Inflammatory macrophage treated with lipopolysaccharide for 1 hour (primary cell): ENCODE measurements around the gene PALLD.

Source experiments
- DNase-seq, 2 donors: peaks; one replicate each; pipeline ENCODE4 v3.0.0-alpha.2; 2020 to 2022

Gene PALLD

DNA sequence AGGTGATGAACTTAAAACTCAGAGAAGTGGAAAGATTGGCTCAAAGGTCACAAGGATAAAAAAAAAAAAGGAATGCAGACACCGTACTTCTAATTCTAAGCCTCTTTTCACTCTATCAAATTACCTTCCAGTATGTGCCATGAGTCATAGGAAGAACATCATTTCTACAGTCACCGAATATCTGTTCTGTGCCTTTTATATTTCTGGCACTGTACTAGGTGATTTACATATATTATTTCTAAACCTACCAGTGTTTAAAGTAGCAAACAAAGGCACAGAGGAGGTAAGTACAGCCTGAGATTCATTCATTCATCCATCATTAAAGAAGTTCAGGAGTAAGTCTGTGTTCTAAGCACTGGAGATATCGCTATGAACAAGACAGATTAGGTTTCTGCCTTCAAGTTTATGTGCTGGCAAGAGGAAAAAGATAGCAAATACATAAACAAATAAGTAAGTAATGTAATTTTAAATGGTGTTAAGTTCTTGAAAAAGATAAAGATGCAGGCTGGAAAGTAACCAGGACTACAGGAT is 65.3 kb downstream of the PALLD start:
- DNase-seq, result no peak

- no peak for DNase-seq
These were observed 67.2 kb downstream of the PALLD start for GRCh38 chr4:168564023-168564422.

DNA sequence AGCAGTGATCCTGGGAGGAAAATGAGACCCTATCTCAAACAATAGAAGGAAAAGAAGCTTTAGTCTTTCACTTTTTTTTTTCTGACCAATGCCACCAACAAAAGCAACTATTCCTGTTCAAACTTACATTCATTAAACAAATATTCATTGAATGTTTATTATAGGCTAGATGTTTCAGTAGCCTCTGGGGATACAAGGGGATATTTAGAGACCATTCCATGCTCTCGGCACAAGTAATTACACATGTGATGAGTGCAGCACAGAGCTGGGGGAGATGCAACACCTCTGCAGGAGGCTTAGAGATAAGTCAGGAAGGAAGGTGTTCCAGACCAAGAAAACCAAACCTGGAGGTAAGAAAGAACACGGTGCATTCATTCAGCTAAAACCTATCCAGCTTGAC is 68.3 kb downstream of the PALLD start:
- DNase-seq, result no peak

DNA sequence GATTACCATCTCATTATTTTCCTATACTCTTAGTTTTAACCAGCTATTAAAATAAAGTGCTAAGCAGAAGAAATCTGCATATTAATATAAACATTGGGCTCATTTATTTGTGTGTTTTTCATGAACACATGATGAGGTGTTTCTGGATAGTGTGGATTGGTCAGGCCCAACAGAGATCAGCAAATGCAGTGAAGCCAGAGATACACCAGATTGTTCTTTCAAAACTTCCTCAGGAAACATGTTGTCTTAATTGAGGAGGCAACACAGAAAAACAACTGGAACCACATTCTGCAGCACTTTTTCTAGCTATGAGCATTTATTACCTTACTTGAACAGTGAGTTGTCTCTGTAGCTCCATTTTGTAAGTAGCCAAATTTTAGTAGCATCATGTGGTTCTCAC is 69.9 kb downstream of the PALLD start:
- DNase-seq, result no peak

- no peak for DNase-seq
These were observed 72.4 kb downstream of the PALLD start for GRCh38 chr4:168569066-168569930.

DNA sequence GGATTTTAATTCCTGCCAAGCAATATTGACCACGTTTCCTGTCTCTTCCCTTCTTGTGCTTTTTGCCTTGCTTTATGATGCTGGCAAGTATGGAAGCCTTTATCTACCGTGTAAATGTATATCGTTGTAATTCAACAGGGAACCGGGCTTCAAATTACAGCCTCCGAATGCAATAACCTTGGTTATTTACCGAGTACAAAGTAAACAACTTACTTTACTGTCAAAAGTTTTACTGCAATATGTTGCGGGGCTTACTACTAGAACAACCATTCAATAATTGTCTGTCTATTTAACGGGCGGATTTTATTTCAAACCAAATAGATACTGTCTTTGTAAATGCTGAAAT is 73.1 kb downstream of the PALLD start:
- DNase-seq, result no peak

- no peak for DNase-seq
These were observed 73.6 kb downstream of the PALLD start for GRCh38 chr4:168570466-168570865.

GRCh38 chr4:168572002-168572401 is 75.2 kb downstream of the PALLD start:
- DNase-seq, result no peak

- DNase-seq, result no peak
These were observed 77.0 kb downstream of the PALLD start for GRCh38 chr4:168573870-168574269.

GRCh38 chr4:168574581-168575295 is 77.9 kb downstream of the PALLD start:
- DNase-seq, result no peak

- DNase-seq, result no peak
These were observed 78.6 kb downstream of the PALLD start for GRCh38 chr4:168575473-168575872.

GRCh38 chr4:168577624-168578023 is 80.8 kb downstream of the PALLD start:
- peak; percentile 43 to 61 for DNase-seq

- no peak for DNase-seq
These were observed 83.4 kb downstream of the PALLD start for GRCh38 chr4:168580228-168580627.

GRCh38 chr4:168584321-168584771 is 87.5 kb downstream of the PALLD start:
- DNase-seq, result no peak

DNA sequence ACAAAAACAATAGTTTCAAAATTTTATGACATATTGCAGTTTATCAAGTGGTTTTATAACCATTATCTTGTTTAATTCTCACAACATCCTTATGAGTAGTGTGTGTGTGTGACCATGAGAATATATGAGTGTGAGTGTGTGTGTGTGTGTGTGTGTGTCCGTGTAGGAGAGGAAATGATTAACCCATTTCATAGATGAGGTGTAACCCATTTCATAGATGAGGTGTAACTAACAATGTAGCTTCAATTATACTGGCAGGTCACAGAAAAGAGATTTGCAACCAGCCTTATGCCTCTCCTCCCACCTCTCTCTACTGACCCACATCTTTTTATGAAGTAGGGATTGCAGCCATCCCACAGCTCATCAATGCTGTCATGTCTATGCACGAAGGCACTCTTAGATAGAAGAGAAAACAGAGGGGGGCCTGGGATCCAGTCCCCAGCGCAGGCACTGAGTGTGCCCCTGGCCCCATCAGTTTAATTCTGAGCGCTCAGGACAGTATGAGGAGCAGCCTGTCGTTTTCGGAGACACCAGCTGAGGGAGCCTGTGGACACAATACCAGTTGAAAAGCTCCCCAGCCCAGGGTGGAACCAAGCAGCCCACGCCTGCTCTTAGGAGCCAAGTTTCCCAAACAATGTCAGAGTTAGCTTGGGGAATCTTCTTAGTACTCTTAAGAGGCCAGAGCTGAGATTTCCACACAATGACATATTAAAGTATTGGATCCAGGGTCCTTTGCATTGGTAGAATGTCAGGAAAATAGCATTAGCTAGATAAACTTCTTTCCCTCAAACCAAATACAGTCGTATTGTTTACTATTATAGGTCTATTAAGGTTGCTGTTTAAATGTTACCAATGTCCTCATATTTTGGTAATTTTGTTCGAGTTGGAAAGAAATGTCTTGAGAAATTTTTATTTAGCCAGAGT is 88.6 kb downstream of the PALLD start:
- peak; percentile 62 to 86 for DNase-seq

GRCh38 chr4:168586926-168587325 is 90.1 kb downstream of the PALLD start:
- no peak for DNase-seq

GRCh38 chr4:168587411-168588125 is 90.7 kb downstream of the PALLD start:
- peak; percentile 7 to 13 for DNase-seq

DNA sequence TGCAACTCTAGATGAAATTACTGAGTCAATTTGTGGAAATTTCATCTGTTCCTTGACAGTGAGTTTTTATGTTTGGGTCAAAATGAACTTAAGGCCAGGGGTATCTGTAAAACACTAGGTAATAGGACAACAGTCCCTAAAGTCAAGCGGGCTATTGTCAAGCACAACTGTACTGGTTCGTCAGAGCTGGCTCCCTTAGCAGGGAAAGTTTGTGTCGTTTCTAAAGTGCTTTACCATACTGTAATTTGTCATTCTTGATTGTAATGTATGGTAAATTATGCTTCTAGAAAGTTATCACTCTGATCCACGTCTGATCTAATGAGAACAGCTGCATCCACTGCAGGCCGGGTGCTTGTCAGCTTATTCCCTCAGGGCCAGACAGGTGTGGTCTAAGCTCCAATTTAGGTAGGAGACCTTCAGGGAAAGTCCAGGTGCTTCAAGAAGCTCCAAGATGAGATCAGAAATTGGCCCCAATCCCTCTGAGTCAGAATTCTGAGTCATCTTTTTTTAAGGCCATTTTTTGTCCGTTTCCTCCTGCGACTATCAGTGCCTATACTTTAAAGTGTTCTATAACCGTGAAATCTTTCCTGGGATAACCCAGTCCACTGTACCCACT is 92.2 kb downstream of the PALLD start:
- DNase-seq, result no peak

GRCh38 chr4:168592676-168593075 is 95.8 kb downstream of the PALLD start:
- DNase-seq, result no peak

GRCh38 chr4:168593399-168593798 is 96.5 kb downstream of the PALLD start:
- DNase-seq, result no peak

DNA sequence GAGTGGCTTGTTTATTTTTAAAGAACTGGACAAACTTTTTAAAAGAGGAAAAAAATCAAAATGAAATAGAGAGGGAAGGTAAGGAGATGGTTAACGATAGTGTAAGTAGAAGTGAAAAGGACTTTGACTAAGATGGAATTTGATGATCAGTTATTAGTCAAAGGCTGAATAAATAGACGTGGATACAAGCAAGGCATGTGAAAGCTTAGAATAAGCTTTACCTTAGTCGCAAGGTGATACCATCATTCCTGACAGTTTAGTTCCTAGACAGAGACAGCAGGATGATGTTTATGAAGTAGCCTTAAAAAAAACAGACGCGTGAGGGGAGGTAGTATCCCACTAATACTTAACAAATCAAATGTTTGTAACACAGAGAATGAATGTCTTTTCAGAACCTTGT is 97.3 kb downstream of the PALLD start:
- DNase-seq, result no peak

DNA sequence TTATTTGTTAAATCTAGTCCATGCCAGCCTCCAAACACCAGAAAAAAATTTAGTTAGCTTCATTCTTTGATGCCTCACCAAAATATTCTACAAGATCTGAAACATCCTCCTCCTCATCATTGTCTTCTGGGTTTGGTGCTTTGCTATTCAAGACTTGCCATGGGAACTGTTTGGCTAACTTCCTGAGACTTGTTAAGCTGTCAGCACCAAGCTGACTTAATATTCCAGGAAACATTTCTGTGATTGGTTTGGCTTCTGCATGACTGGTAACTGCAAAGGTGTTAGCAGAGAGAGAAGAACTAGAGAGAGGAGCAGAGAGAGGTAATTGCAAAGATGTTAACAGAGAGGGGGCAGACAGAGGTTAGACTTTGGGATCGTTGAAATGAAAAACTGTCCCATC is 101.3 kb downstream of the PALLD start:
- DNase-seq, result no peak
